Natural killer cell (primary cell): ENCODE results near the gene TOMM70. TPM values are rescaled to one million over a fixed set of nuclear protein-coding genes. Genes with fewer than 3 reads are reported as not detected.

Experiments
- ATAC-seq, 3 donors: fragments of 150-1000 bp in 2 of 3; fragments of 200-7000 bp in 1 of 3; cut with Tn5 transposase; 1 replicate in 1 of 3; 2 replicates in 2 of 3; pipeline ENCODE4 v1.10.0; 2021; ENCODE audit warnings: mild to moderate bottlenecking in 2 of 3, moderate library complexity in 2 of 3
- DNase-seq, 2 donors: peaks; one replicate each; pipeline versions ENCODE4 v3.0.0 to v3.0.0-alpha.2; 2013 to 2021; ENCODE audit warnings: mixed read lengths in 1 of 2
- H3K27ac ChIP-seq: one replicate; pipeline ENCODE4 v1.5.1; 2013; ENCODE audit warnings: mild to moderate bottlenecking, low read length
- H3K27me3 ChIP-seq: one replicate; pipeline ENCODE4 v1.6.1; 2013; ENCODE audit warnings: low read length; ENCODE audit not compliant: control insufficient read depth, insufficient read depth
- H3K36me3 ChIP-seq: one replicate; pipeline ENCODE4 v1.6.1; 2013; ENCODE audit warnings: low read length; ENCODE audit not compliant: control insufficient read depth, insufficient read depth
- H3K4me1 ChIP-seq: one replicate; pipeline ENCODE4 v1.6.1; 2013; ENCODE audit warnings: low read length; ENCODE audit not compliant: control insufficient read depth, insufficient read depth
- H3K4me3 ChIP-seq: one replicate; pipeline ENCODE4 v1.5.1; 2013; ENCODE audit warnings: low read length
- H3K9me3 ChIP-seq: one replicate; pipeline ENCODE4 v1.6.1; 2013; ENCODE audit warnings: low read length; ENCODE audit not compliant: control insufficient read depth, insufficient read depth
- H3K27ac Mint-ChIP-seq, 2 donors: one replicate each; pipeline ENCODE4 v1.8.0; 2022; ENCODE audit warnings: mild to moderate bottlenecking in 2 of 2, mixed read lengths in 2 of 2, moderate library complexity in 1 of 2
- H3K27me3 Mint-ChIP-seq, 2 donors: one replicate each; pipeline ENCODE4 v1.8.0; 2022; ENCODE audit warnings: low read depth in 2 of 2, mixed read lengths in 2 of 2
- H3K36me3 Mint-ChIP-seq: one replicate; pipeline ENCODE4 v1.8.0; 2022; ENCODE audit warnings: mixed read lengths
- H3K4me1 Mint-ChIP-seq, 2 donors: one replicate each; pipeline ENCODE4 v1.8.0; 2022; ENCODE audit warnings: mixed read lengths in 2 of 2
- H3K4me3 Mint-ChIP-seq: one replicate; pipeline ENCODE4 v1.8.0; 2022; ENCODE audit warnings: mild to moderate bottlenecking, moderate library complexity, mixed read lengths
- H3K9me3 Mint-ChIP-seq, 2 donors: one replicate each; pipeline ENCODE4 v1.8.0; 2022; ENCODE audit warnings: mixed read lengths in 2 of 2
- CTCF ChIP-seq: fragments of 200-600 bp; IDR thresholded peaks from one replicate; pipeline ENCODE4 v1.8.0; 2022; ENCODE audit warnings: antibody characterized with exemption
- WGBS: methylation state at CpG from one replicate; pipeline ENCODE4 v1.1.7; 2013; ENCODE audit warnings: missing lambda C conversion rate; ENCODE audit not compliant: insufficient coverage; 5-methylcytosine and 5-hydroxymethylcytosine counted together
- intact Hi-C: fragments of 100-400 bp; cut with micrococcal nuclease; formaldehyde crosslinking; loops from one replicate; pipeline ENCODE4 v1.14.2; 2022
- total RNA-seq, 4 donors: library from RNA; stranded (reverse); fragments of 120-200 nt in 1 of 4; gene quantifications; one replicate each; pipeline versions ENCODE4 v1.2.3 to v1.2.4, GENCODE V29; 2013 to 2022

Gene TOMM70
- total RNA-seq, 3 donors from 2014 or later (not counting 1 experiment from before 2014, with no cell fraction given), result 19.1 to 26.6 (median 24.0) TPM

- no peak for ATAC-seq
- peaks cover 3 to 15% of the 10 kb centered on the region in 2 donors for H3K27me3 Mint-ChIP-seq
- 96% methylated on average over 2 of the region's 2 CpGs for WGBS
Measured at GRCh38 chr3:100427699-100428098, 26.8 kb upstream of the TOMM70 start.

GRCh38 chr3:100426067-100426682 is 25.3 kb upstream of the TOMM70 start:
- Histone ChIP-seq H3K4me3 (no peak overlapping the region), H3K9me3 (no peaks in the 10 kb centered on the region), H3K27ac (no peak overlapping the region), H3K36me3 (no peaks in the 10 kb centered on the region), H3K4me1 (no peaks in the 10 kb centered on the region), H3K27me3 (peaks cover 3% of the 10 kb centered on the region)
- ATAC-seq, result no peak
- no peak for TF ChIP-seq CTCF
- intact Hi-C loops, result no loop called here
- H3K27me3 Mint-ChIP-seq, result peaks cover 3 to 18% of the 10 kb centered on the region in 2 donors
- no peak overlapping the region for H3K27ac Mint-ChIP-seq
- H3K9me3 Mint-ChIP-seq, result no peaks in the 10 kb centered on the region
- no peaks in the 10 kb centered on the region for H3K4me1 Mint-ChIP-seq
- H3K4me3 Mint-ChIP-seq, result no peak overlapping the region
- DNase-seq, result no peak
- 79% methylated on average over 8 of the region's 8 CpGs for WGBS
- H3K36me3 Mint-ChIP-seq, result no peaks in the 10 kb centered on the region

More at GRCh38 chr3:100427699-100428098, 26.8 kb upstream of the TOMM70 start:
- DNase-seq, result no peak
- Mint-ChIP-seq H3K36me3 (no peaks in the 10 kb centered on the region), H3K4me3 (no peak overlapping the region), H3K9me3 (no peaks in the 10 kb centered on the region), H3K27ac (no peak overlapping the region), H3K4me1 (no peaks in the 10 kb centered on the region)
- Histone ChIP-seq H3K4me1 (no peaks in the 10 kb centered on the region), H3K27me3 (peaks cover 3% of the 10 kb centered on the region), H3K4me3 (no peak overlapping the region), H3K9me3 (no peaks in the 10 kb centered on the region), H3K36me3 (no peaks in the 10 kb centered on the region), H3K27ac (no peak overlapping the region)
- no peak for TF ChIP-seq CTCF
- intact Hi-C loops, result no loop called here

- no peak overlapping the region for H3K4me3 ChIP-seq
- DNase-seq (no peak), ATAC-seq (no peak)
- no peaks in the 10 kb centered on the region for H3K36me3 ChIP-seq
- H3K4me3 Mint-ChIP-seq, result no peak overlapping the region
- intact Hi-C loops, result no loop called here
- TF ChIP-seq CTCF, result no peak
- WGBS, result no CpG with 5 or more reads among the region's 1 CpG
- H3K27me3 Mint-ChIP-seq, result peaks cover 3 to 18% of the 10 kb centered on the region in 2 donors
- no peaks in the 10 kb centered on the region for H3K4me1 Mint-ChIP-seq
- no peaks in the 10 kb centered on the region for H3K36me3 Mint-ChIP-seq
- no peaks in the 10 kb centered on the region for H3K9me3 ChIP-seq
- H3K27me3 ChIP-seq, result peaks cover 3% of the 10 kb centered on the region
- H3K9me3 Mint-ChIP-seq, result no peaks in the 10 kb centered on the region
- no peaks in the 10 kb centered on the region for H3K4me1 ChIP-seq
- no peak overlapping the region for H3K27ac Mint-ChIP-seq
- no peak overlapping the region for H3K27ac ChIP-seq
Measured at GRCh38 chr3:100425316-100425715, 24.4 kb upstream of the TOMM70 start.

GRCh38 chr3:100424261-100424660 is 23.4 kb upstream of the TOMM70 start:
- Mint-ChIP-seq H3K27me3 (peaks cover 0 to 18% of the 10 kb centered on the region in 2 donors), H3K4me1 (no peaks in the 10 kb centered on the region), H3K36me3 (no peaks in the 10 kb centered on the region), H3K9me3 (no peaks in the 10 kb centered on the region), H3K27ac (no peak overlapping the region), H3K4me3 (no peak overlapping the region)
- Histone ChIP-seq H3K4me1 (no peaks in the 10 kb centered on the region), H3K9me3 (no peaks in the 10 kb centered on the region), H3K36me3 (no peaks in the 10 kb centered on the region), H3K27me3 (peaks cover 3% of the 10 kb centered on the region), H3K4me3 (no peak overlapping the region), H3K27ac (no peak overlapping the region)
- TF ChIP-seq CTCF, result no peak
- intact Hi-C loops, result no loop called here
- DNase-seq (no peak), ATAC-seq (no peak)
- WGBS, result 78% methylated on average over 1 of the region's 2 CpGs
